PFSK-1 (cell line): ENCODE measurements around the gene MGAT4C.

Source experiments
- FOXP2 ChIP-seq: optimal IDR thresholded peaks from 2 replicates; pipeline ENCODE3; 2011; ENCODE audit warnings: borderline replicate concordance, control low read depth, inconsistent platforms; ENCODE audit not compliant: insufficient read depth; ENCODE audit errors: extremely low read length, extremely low read depth
- POLR2AphosphoS5 ChIP-seq: IDR thresholded peaks from 2 replicates; pipeline ENCODE4 v1.6.1; 2012; ENCODE audit warnings: low read depth, mild to moderate bottlenecking, control low read depth, low read length, moderate library complexity
- SIN3A ChIP-seq: IDR thresholded peaks from 2 replicates; pipeline ENCODE4 v1.6.1; 2012; ENCODE audit warnings: mild to moderate bottlenecking, low read length, moderate library complexity, borderline replicate concordance; ENCODE audit not compliant: insufficient read depth
- TAF1 ChIP-seq: IDR thresholded peaks from 2 replicates; pipeline ENCODE4 v1.6.1; 2012; ENCODE audit warnings: low read length, control low read depth, borderline replicate concordance; ENCODE audit not compliant: insufficient read depth

GRCh38 chr12:86052921-86053320 lies 203.3 kb downstream of the MGAT4C start:
- TF ChIP-seq POLR2AphosphoS5 (no peak), TAF1 (no peak), SIN3A (no peak), FOXP2 (no peak)
